Superior temporal gyrus (tissue), 1 donor: ENCODE data around the gene E2F3.

Source experiments
- DNase-seq: peaks from one replicate; pipeline ENCODE4 v3.0.0-alpha.2; 2016; ENCODE audit errors: extremely low spot score

Gene E2F3

DNA sequence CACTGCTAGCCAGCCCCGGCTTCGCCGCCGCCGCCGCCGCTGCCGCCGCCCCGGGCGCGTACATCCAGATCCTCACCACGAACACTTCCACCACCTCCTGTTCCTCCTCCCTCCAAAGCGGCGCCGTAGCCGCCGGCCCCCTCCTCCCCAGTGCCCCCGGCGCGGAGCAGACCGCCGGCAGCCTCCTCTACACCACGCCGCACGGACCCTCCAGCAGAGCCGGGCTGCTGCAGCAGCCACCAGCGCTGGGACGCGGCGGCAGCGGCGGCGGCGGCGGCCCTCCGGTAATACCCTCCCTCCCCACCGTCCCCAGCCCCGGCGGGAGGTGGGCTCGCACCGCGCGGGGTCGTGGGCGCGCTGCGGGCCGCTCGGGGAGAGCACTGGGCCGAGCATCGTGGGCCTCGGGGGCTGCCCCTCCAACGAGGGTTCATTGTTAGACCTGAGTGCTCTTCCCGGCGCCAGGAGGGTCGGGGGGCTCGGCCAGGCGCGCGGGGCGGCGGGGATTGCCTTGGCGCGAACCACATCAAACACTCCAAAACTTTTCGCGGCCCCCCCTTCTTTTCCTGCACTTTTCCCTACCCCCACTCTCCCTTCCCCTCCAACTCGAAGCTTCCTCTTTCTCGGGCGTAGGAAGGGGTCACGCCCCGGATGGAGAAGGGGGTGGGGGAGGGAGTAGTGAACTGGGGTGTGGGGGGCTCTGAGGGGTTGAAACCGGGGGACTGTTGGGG is 827 bp downstream of the E2F3 start:
- DNase-seq, result no peak

GRCh38 chr6:20403070-20403765 is 1.5 kb downstream of the E2F3 start:
- peak; percentile 45 for DNase-seq

- peak; percentile 27 for DNase-seq
These were observed 2.3 kb downstream of the E2F3 start for GRCh38 chr6:20403766-20404640.

DNA sequence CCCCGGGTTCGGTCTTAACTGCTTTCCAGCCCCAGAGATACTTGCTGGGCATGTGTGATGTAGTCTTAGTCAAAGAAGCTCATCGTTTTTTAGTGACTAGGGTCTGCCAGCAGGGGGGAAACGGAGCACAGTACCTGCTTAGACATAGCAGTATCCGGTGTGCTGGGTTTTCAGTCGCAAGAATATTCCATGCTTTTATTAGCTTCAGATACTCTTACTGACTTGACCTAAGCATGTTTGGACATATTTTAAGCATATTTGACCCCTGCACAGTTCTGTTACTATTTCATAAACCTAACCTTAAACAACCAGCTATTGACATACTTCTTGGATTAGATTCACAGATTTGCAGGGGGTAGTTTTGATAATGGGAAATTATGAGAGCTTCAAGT is 3.0 kb downstream of the E2F3 start:
- DNase-seq, result peak; percentile 44

- DNase-seq, result no peak
These were observed 7.2 kb downstream of the E2F3 start for GRCh38 chr6:20408851-20409250.

DNA sequence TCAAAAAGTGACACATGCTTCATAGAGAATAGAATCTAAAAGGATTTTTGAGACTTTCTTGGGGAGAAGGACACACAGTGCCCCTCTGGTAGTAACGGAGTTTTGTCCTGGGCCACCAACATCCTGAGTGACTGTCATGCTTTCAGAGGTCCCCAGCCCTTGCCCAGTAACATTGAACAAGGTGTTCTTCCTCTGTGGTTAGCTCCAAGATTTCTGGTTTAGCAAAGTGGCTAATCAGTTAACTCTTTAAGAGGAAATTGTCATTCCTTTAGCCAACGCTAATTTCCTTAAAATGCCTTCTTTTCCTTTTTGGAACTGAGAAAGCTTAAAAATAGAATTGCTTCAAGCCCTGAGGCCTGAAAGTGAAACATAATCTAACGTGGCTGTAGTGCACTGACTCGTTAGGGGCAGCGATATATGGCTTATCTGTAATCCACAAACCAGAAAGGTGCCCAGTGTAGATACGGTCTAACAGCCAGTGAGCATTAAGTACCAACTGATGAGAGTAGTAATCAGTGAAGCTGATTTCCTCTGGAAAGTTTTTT is 7.8 kb downstream of the E2F3 start:
- DNase-seq, result no peak

- no peak for DNase-seq
These were observed 9.9 kb downstream of the E2F3 start for GRCh38 chr6:20411544-20411943.

GRCh38 chr6:20411953-20412681 is 10.4 kb downstream of the E2F3 start:
- DNase-seq, result no peak

DNA sequence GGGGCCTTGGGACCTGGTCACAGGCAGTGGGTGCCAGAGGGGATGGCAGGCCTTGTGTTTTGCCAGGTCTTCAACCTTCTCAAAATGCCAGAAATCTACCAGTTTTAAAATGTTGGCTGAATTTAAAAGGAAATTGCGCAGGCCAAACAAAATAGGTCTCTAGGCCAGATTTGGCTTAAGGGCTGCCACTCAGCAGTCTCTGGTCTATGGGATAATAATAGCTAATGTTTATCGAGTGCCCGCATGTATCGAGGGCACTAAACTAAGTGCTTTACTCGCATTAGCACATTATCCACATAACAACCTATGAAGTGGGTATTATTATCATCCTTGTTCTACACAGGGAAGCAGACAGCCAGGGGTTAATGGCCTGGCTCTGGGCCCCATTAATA is 11.0 kb downstream of the E2F3 start:
- no peak for DNase-seq

DNA sequence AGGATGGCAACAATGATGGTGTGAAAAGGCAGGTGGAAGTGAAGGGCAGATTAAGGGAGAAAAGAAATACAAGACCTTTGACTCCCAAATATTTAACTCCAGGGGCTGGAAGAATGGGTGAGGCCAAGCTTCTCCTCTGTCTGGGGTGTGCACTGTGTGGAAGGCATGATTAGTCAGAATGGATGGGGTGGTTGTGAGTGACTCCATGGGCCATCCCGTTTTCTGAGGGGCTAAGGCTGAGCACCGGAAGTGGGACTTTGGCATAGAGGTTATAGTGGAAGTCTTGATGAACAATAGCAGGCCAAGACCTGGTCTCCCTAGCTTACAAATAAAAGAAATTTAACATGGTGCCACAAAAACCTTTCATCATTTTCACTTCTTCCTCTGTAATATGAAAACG is 12.1 kb downstream of the E2F3 start:
- DNase-seq, result no peak

GRCh38 chr6:20414711-20415110 is 13.0 kb downstream of the E2F3 start:
- no peak for DNase-seq

DNA sequence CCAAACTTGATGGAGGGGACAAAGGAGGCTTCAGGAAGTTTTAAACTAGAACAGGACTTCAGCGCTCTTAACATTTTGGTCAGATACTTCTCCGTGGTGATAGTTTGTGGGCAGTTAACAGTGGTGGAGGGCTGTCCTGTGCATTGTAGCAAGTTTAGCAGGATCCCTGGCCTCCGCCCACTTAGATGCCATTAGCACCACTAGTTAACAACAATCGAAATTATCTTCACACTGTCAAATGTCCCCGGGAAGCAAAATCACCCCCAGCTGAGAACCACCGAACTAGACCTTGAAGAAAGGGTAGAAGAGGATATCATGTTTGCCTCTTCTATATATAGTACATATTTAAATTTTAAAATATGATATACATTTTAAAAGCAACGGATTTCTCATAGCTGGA is 13.6 kb downstream of the E2F3 start:
- DNase-seq, result no peak

- DNase-seq, result no peak
These were observed 14.2 kb downstream of the E2F3 start for GRCh38 chr6:20415712-20416454.

GRCh38 chr6:20416567-20417345 is 15.1 kb downstream of the E2F3 start:
- DNase-seq, result no peak

DNA sequence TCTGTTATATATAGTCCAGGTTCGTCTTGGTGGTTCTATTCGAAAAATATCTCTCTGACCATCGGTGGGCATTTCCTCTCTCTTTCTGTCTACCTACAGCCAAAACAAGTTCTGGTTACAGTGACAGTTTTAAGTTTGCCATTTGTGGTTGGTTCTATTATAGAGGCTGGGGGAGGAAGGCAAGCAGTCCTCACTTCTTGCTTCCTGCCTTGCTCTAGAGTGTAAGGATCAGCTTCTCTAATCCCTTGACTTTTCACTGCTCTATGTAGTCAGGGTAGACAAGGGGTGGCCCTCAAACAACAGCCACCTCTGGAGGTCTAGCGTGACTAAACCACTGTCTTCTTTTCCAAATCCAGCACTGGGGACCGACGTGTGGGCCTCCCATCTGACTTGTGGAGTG is 16.1 kb downstream of the E2F3 start:
- DNase-seq, result no peak

DNA sequence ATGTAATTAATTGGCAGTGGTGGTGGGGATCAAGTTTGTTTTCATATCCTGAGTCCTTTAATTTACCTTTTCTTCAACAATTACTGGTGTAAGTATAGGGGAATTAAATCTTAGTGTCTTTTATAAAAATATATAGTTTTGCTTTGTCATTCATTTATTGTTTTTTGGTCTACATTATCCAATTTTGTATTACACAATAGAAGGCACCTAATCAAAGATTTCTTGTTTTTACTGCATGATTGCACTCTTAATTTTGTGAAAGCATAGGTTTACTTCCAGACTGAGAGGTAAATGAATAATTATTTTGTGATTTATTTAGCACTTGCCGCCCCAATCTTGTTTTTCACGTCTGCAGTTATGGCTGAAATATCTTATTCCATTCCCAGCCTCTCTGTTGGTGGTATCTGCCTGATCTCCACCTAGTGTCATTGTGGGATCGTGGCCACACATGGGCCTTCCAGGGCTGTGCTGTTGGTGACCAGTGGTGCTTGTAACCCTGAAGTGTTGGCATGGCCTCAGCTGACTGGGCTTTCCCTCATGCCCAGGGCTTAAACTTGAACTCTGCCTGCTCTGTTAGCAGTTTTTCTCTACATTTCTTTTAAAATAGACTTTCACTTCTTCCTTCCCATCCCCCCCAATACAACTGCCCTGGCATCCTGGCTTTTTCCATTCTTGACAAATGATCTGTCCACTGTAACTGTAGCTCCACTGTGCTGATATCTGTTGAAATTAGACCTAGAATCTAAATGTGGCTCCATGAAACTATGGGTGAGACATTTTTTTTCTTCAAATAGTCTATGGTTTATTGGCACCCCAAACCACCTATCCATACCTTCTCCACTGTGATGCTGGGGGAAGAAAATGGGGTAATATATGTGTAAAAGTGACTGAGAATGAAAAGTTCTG is 24.8 kb downstream of the E2F3 start:
- no peak for DNase-seq

- DNase-seq, result no peak
These were observed 26.2 kb downstream of the E2F3 start for GRCh38 chr6:20427856-20428255.

- DNase-seq, result no peak
These were observed 31.0 kb downstream of the E2F3 start for GRCh38 chr6:20432692-20433091.

- no peak for DNase-seq
These were observed 31.6 kb downstream of the E2F3 start for GRCh38 chr6:20433321-20433720.
